Measurements from ENCODE around the gene AXIN2.
"Not testable (repeated sequence)": the region's sequence is repeated elsewhere in the genome, so short reads cannot be mapped to it uniquely, and the experiment has no call there.

AXIN2 gene

GRCh38 chr17:65536573-65537342, 24.7 kb downstream of the AXIN2 start:
- DNase-seq: no peak

GRCh38 chr17:65535777-65536572, 25.5 kb downstream of the AXIN2 start:
- DNase-seq: no peak

- no peak for DNase-seq
Measured at GRCh38 chr17:65533852-65534457, 27.5 kb downstream of the AXIN2 start.

GRCh38 chr17:65533056-65533745, 28.2 kb downstream of the AXIN2 start:
- DNase-seq: no peak

GRCh38 chr17:65532101-65532890, 29.2 kb downstream of the AXIN2 start:
- DNase-seq: no peak

- DNase-seq: no peak
Measured at GRCh38 chr17:65531256-65532100, 30.0 kb downstream of the AXIN2 start.

- no peak for DNase-seq
Measured at GRCh38 chr17:65530523-65531255, 30.8 kb downstream of the AXIN2 start.

- no peak for DNase-seq
Measured at GRCh38 chr17:65529761-65530522, 31.5 kb downstream of the AXIN2 start.

GRCh38 chr17:65529040-65529633, 32.3 kb downstream of the AXIN2 start:
- no peak for DNase-seq

GRCh38 chr17:65527857-65528591, 33.4 kb downstream of the AXIN2 start:
- DNase-seq: no peak

GRCh38 chr17:65527381-65527780, 34.1 kb downstream of the AXIN2 start:
- DNase-seq: no peak

- not testable (repeated sequence) for DNase-seq
Measured at GRCh38 chr17:65526854-65527253, 34.6 kb downstream of the AXIN2 start.

GRCh38 chr17:65523853-65524664, 37.4 kb downstream of the AXIN2 start:
- DNase-seq: no peak

- no peak for DNase-seq
Measured at GRCh38 chr17:65523411-65523810, 38.0 kb downstream of the AXIN2 start.

GRCh38 chr17:65522751-65523404, 38.6 kb downstream of the AXIN2 start:
- no peak for DNase-seq

GRCh38 chr17:65519462-65519861, 42.0 kb downstream of the AXIN2 start:
- DNase-seq: no peak

- no peak for DNase-seq
Measured at GRCh38 chr17:65518256-65518655, 43.2 kb downstream of the AXIN2 start.

Measured in 8988T (cell line).